Endothelial cell of umbilical vein (primary cell): Measurements from ENCODE around the gene IFT27. TPM values are rescaled to one million over a fixed set of nuclear protein-coding genes. Genes with fewer than 3 reads are reported as not detected.

Experiments
- BruUV-seq: library from RNA; stranded (reverse); fragments of 400-500 nt; replicated peaks from 2 replicates; lab custom pipeline; 2021; lab: Mats Ljungman, UMichigan
- CTCF ChIA-PET: fragments of 300-600, 350-600 bp; sonication (Branson Sonifier 250); formaldehyde crosslinking; loops from one replicate; lab custom pipeline; 2021; ENCODE audit warnings: antibody characterized with exemption, inconsistent platforms; lab: Charles Lee
- POLR2A ChIA-PET: fragments of 300-600, 350-600 bp; sonication (Branson Sonifier 250); formaldehyde crosslinking; loops from one replicate; lab custom pipeline; 2021; ENCODE audit warnings: antibody characterized with exemption, inconsistent platforms; lab: Charles Lee
- DNase-seq: peaks from one replicate; pipeline ENCODE4 v3.0.0-alpha.2; 2011; ENCODE audit warnings: low read depth, low spot score
- FAIRE-seq: peaks from 2 replicates; lab custom pipeline; 2011; peaks lifted over from hg19 to GRCh38; lab: Jason Lieb, UNC
- H2AFZ ChIP-seq: 2 replicates; pipeline ENCODE4 v1.6.0; 2012; ENCODE audit warnings: low read depth, low read length, control low read depth, inconsistent platforms
- H3K27ac ChIP-seq: 2 replicates; pipeline ENCODE4 v1.5.1; 2011; ENCODE audit warnings: low read depth, mild to moderate bottlenecking, control low read depth, low read length, moderate library complexity; ENCODE audit not compliant: insufficient read depth
- H3K27me3 ChIP-seq, 2 experiments: 2 replicates each; pipeline versions ENCODE4 v1.6.0 to v1.6.1; 2011; ENCODE audit warnings: low read length in 2 of 2, mixed read lengths in 1 of 2; ENCODE audit not compliant: control insufficient read depth in 2 of 2, insufficient read depth in 2 of 2
- H3K36me3 ChIP-seq, 2 experiments: 2 replicates in 1 of 2; 3 replicates in 1 of 2; pipeline ENCODE4 v1.5.1; 2011; ENCODE audit warnings: low read length in 2 of 2, mild to moderate bottlenecking in 1 of 2, moderate library complexity in 1 of 2; ENCODE audit not compliant: control insufficient read depth in 2 of 2, insufficient read depth in 2 of 2; ENCODE audit errors: extremely low read depth in 1 of 2
- H3K4me1 ChIP-seq: 3 replicates; pipeline ENCODE4 v1.5.1; 2011; ENCODE audit warnings: mild to moderate bottlenecking, low read length; ENCODE audit not compliant: control insufficient read depth, insufficient read depth; ENCODE audit errors: extremely low read depth
- H3K4me2 ChIP-seq: 2 replicates; pipeline ENCODE4 v1.6.1; 2011; ENCODE audit warnings: low read length, control low read depth, mixed read lengths; ENCODE audit not compliant: insufficient read depth
- H3K4me3 ChIP-seq, 3 experiments: fragments of 200-600 bp in 1 of 3; sonication (generic), shearing (Covaris generic) in 1 of 3; replicated peaks in 1 of 3; 2 replicates each; pipeline ENCODE4 v1.5.1; 2011 to 2016; ENCODE audit warnings: control low read depth in 3 of 3, low read length in 3 of 3, mild to moderate bottlenecking in 2 of 3, inconsistent platforms in 1 of 3, low read depth in 1 of 3, moderate library complexity in 1 of 3; ENCODE audit not compliant: insufficient read depth in 1 of 3
- H3K79me2 ChIP-seq: 2 replicates; pipeline ENCODE4 v1.6.0; 2012; ENCODE audit warnings: low read length, inconsistent platforms; ENCODE audit not compliant: control insufficient read depth, insufficient read depth
- H3K9ac ChIP-seq: replicated peaks from 2 replicates; pipeline ENCODE3; 2011; ENCODE audit warnings: low read length, control low read depth; ENCODE audit not compliant: insufficient read depth; ENCODE audit errors: extremely low read depth
- H3K9me1 ChIP-seq: replicated peaks from 3 replicates; pipeline ENCODE4 v1.6.0; 2011; ENCODE audit warnings: mild to moderate bottlenecking, low read length; ENCODE audit not compliant: control insufficient read depth, insufficient read depth; ENCODE audit errors: extremely low read depth
- H3K9me3 ChIP-seq: replicated peaks from 2 replicates; pipeline ENCODE4 v1.5.1; 2012; ENCODE audit warnings: low read length, inconsistent platforms; ENCODE audit not compliant: control insufficient read depth, insufficient read depth
- H4K20me1 ChIP-seq: replicated peaks from 2 replicates; pipeline ENCODE3; 2011; ENCODE audit warnings: mild to moderate bottlenecking, low read length; ENCODE audit not compliant: control insufficient read depth, insufficient read depth; ENCODE audit errors: extremely low read depth
- FOS ChIP-seq: IDR thresholded peaks from 2 replicates; pipeline ENCODE4 v1.6.1; 2011; ENCODE audit warnings: mild to moderate bottlenecking, low read length, moderate library complexity, borderline replicate concordance; ENCODE audit not compliant: insufficient read depth
- GATA2 ChIP-seq: IDR thresholded peaks from 2 replicates; pipeline ENCODE4 v1.7.0; 2011; ENCODE audit warnings: low read depth, mild to moderate bottlenecking, moderate library complexity, mixed read lengths, low read length; ENCODE audit not compliant: insufficient read length, insufficient read depth
- JUN ChIP-seq: IDR thresholded peaks from 2 replicates; pipeline ENCODE4 v1.6.1; 2011; ENCODE audit warnings: borderline replicate concordance, low read depth; ENCODE audit not compliant: insufficient read length, insufficient read depth
- MAX ChIP-seq: IDR thresholded peaks from 2 replicates; pipeline ENCODE4 v1.6.1; 2011; ENCODE audit not compliant: insufficient read depth, insufficient read length
- MYC ChIP-seq: IDR thresholded peaks from one replicate; pipeline ENCODE4 v1.6.1; 2011; ENCODE audit warnings: mild to moderate bottlenecking, low read depth, low read length
- POLR2A ChIP-seq: IDR thresholded peaks from 2 replicates; pipeline ENCODE4 v1.6.1; 2012; ENCODE audit warnings: low read depth, mild to moderate bottlenecking, control low read depth, low read length
- POLR2AphosphoS5 ChIP-seq: IDR thresholded peaks from 2 replicates; pipeline ENCODE4 v1.6.1; 2012; ENCODE audit warnings: low read depth, mild to moderate bottlenecking, control low read depth, low read length, moderate library complexity; ENCODE audit not compliant: insufficient read depth
- dilution Hi-C: fragments of 300-500 bp; cut with MboI; formaldehyde crosslinking; loops from one replicate; pipeline ENCODE4 v1.15.0; 2019; ENCODE audit warnings: low sequenced_read_pairs; ENCODE audit not compliant: extremely low pct_ligation_motif_present
- intact Hi-C: fragments of 100-400 bp; cut with micrococcal nuclease; formaldehyde crosslinking; loops from one replicate; pipeline ENCODE4 v1.10.0; 2022
- polyA plus RNA-seq, 4 experiments: library from polyadenylated mRNA; depleted of rRNA in 3 of 4; stranded (reverse) in 3 of 4; unstranded in 1 of 4; fragments of >200 nt; gene quantifications; 2 replicates each; pipeline versions ENCODE4 v1.2.1 to v1.2.3, GENCODE V29; 2011 to 2012; ENCODE audit warnings: missing spikeins in 1 of 4
- total RNA-seq: library from RNA; stranded (reverse); gene quantifications from 2 replicates; pipeline ENCODE4 v1.2.3, GENCODE V29; 2021

IFT27 gene
- total and polyA plus RNA-seq, 2 donors (not counting 3 experiments of a cell fraction or from before 2014, with no cell fraction given): 29.9 to 33.7 TPM

DNA sequence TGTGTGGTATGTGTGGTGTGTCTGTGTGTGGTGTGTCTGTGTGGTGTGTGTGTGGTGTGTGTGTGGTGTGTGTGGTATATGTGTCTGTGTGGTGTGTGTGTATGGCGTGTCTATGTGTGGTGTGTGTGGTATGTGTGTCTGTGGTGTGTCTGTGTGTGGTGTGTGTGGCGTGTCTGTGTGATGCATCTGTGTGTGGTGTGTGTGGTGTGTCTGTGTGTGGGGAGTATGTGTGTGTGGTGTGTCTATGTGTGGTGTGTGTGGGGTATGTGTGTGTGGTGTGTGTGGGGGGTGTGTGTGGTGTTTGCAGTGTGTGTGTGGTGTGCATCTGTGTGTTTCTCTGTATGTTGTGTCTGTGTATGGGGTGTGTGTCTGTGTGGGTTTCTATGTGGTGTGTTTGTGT is 48.7 kb upstream of the IFT27 start:
- POLR2A ChIA-PET: no interaction called here
- Histone ChIP-seq H3K4me2 (no peak overlapping the region), H3K9ac (no peak overlapping the region), H3K9me3 (no peaks in the 10 kb centered on the region), H2AFZ (no peak overlapping the region), H3K36me3 (no peaks in the 10 kb centered on the region), H3K9me1 (no peaks in the 10 kb centered on the region), H4K20me1 (no peaks in the 10 kb centered on the region), H3K27me3 (no peaks in the 10 kb centered on the region), H3K79me2 (no peaks in the 10 kb centered on the region), H3K4me1 (peaks cover 9% of the 10 kb centered on the region), H3K27ac (no peak overlapping the region), H3K4me3 (no peak overlapping the region)
- no peak for DNase-seq
- BruUV-seq: no TSS peak
- intact Hi-C loops: no loop called here
- no peak for TF ChIP-seq MAX
- no peak for TF ChIP-seq FOS
- no peak for TF ChIP-seq POLR2AphosphoS5
- no peak for TF ChIP-seq MYC
- no peak for TF ChIP-seq GATA2
- no peak for TF ChIP-seq POLR2A
- FAIRE-seq: no peak
- dilution Hi-C loops: no loop called here
- CTCF ChIA-PET: interaction anchor here (1.0 kb wide), 1 partner anchor 22 kb away, joined by 4 read pairs; no protein-coding TSS in a partner anchor

DNA sequence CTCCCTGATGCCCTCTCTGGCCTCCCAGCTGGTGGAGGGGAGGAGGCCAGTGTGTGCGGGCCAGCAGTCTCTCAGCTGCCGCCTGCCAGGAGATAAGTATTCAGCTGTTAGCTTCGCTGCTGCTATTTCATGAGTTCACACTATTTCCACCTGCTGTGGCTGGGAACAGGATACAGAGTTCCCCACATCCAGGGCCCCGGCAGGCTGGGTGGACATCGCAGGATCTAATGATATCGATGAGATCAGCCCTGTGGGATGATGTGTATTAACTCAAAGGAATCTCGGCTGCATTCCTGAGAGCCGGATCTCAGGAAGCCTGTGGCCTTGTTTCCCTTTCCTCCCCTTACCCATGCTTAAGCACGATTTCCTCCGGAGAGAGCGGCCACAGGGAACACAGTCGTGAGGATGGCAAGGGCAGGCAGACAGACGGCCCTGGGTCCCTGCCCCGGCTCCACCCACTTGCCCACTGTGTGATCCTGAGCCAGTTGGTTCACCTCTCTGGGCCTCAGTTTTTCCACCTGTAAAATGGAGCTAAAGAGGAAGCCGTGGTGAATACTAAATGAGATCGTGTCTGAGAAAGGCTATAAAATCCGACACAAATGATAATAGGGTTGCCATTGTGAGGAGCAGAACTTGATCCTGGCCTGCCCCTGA is 47.4 kb upstream of the IFT27 start:
- Histone ChIP-seq H3K9me3 (no peaks in the 10 kb centered on the region), H3K9ac (peak overlapping the region; percentile 10), H3K4me1 (peaks cover 9% of the 10 kb centered on the region), H3K79me2 (no peaks in the 10 kb centered on the region), H2AFZ (no peak overlapping the region), H3K27me3 (peaks cover 7% of the 10 kb centered on the region in 2 experiments), H4K20me1 (no peaks in the 10 kb centered on the region), H3K27ac (peak overlapping the region; percentile 18), H3K9me1 (no peaks in the 10 kb centered on the region), H3K4me2 (no peak overlapping the region), H3K4me3 (no peak overlapping the region), H3K36me3 (no peaks in the 10 kb centered on the region)
- dilution Hi-C loops (no loop called here), intact Hi-C loops (loop anchor here (1.0 kb wide), 2 partner anchors 33 to 41 kb away; no protein-coding TSS in a partner anchor)
- BruUV-seq: no TSS peak
- ChIA-PET POLR2A (no interaction called here), CTCF (interaction anchor here (0.6 to 2.7 kb wide), 5 partner anchors 8 to 47 kb away, joined by 3 to 12 read pairs (median 4); partner anchors contain the start of gene IFT27)
- FAIRE-seq (peak; percentile 89), DNase-seq (peak; percentile 71)
- TF ChIP-seq JUN (peak; percentile 70), POLR2A (no peak), POLR2AphosphoS5 (peak; percentile 59), MAX (no peak), GATA2 (peak; percentile 74)
